ENCODE measurements around the gene PLG.
"Not testable (repeated sequence)": the region's sequence is repeated elsewhere in the genome, so short reads cannot be mapped to it uniquely, and the experiment has no call there.

Gene PLG

GRCh38 chr6:160775792-160776580, 73.9 kb downstream of the PLG start:
- no peak for DNase-seq (ENCODE audit: low read depth)

- DNase-seq (ENCODE audit: low read depth), result not testable (repeated sequence)
Measured at GRCh38 chr6:160779095-160779494, 77.1 kb downstream of the PLG start.

- DNase-seq (ENCODE audit: low read depth), result not testable (repeated sequence)
Measured at GRCh38 chr6:160780656-160781055, 78.6 kb downstream of the PLG start.

GRCh38 chr6:160781298-160781697, 79.3 kb downstream of the PLG start:
- DNase-seq (ENCODE audit: low read depth), result no peak

GRCh38 chr6:160782228-160782627, 80.2 kb downstream of the PLG start:
- no peak for DNase-seq (ENCODE audit: low read depth)

- no peak for DNase-seq (ENCODE audit: low read depth)
Measured at GRCh38 chr6:160783741-160784140, 81.7 kb downstream of the PLG start.

- DNase-seq (ENCODE audit: low read depth), result not testable (repeated sequence)
Measured at GRCh38 chr6:160788126-160788525, 86.1 kb downstream of the PLG start.

- no peak for DNase-seq (ENCODE audit: low read depth)
Measured at GRCh38 chr6:160788806-160789205, 86.8 kb downstream of the PLG start.

GRCh38 chr6:160789263-160790027, 87.4 kb downstream of the PLG start:
- no peak for DNase-seq (ENCODE audit: low read depth)

GRCh38 chr6:160790028-160790792, 88.2 kb downstream of the PLG start:
- no peak for DNase-seq (ENCODE audit: low read depth)

- no peak for DNase-seq (ENCODE audit: low read depth)
Measured at GRCh38 chr6:160791459-160791858, 89.4 kb downstream of the PLG start.

GRCh38 chr6:160791981-160792418, 90.0 kb downstream of the PLG start:
- no peak for DNase-seq (ENCODE audit: low read depth)

GRCh38 chr6:160792708-160793107, 90.7 kb downstream of the PLG start:
- DNase-seq (ENCODE audit: low read depth), result no peak

GRCh38 chr6:160793652-160794051, 91.6 kb downstream of the PLG start:
- DNase-seq (ENCODE audit: low read depth), result no peak

GRCh38 chr6:160795721-160796120, 93.7 kb downstream of the PLG start:
- DNase-seq (ENCODE audit: low read depth), result no peak

- DNase-seq (ENCODE audit: low read depth), result no peak
Measured at GRCh38 chr6:160798625-160799024, 96.6 kb downstream of the PLG start.

GRCh38 chr6:160799801-160800506, 97.9 kb downstream of the PLG start:
- DNase-seq (ENCODE audit: low read depth), result no peak

- no peak for DNase-seq (ENCODE audit: low read depth)
Measured at GRCh38 chr6:160801418-160801817, 99.4 kb downstream of the PLG start.

GRCh38 chr6:160802049-160802448, 100.0 kb downstream of the PLG start:
- not testable (repeated sequence) for DNase-seq (ENCODE audit: low read depth)

Data from T follicular helper cell (primary cell).